GM21423 (cell line): ENCODE results near the gene TMEM198.

Source experiments
- ATAC-seq: cut with Tn5 transposase; IDR thresholded peaks from one replicate; pipeline ENCODE4 v1.9.1; 2021; ENCODE audit warnings: mild to moderate bottlenecking, moderate library complexity; ENCODE audit not compliant: unreplicated experiment

Gene TMEM198

GRCh38 chr2:219542931-219543595 lies 765 bp upstream of the TMEM198 start:
- peak; percentile 34 for ATAC-seq

DNA sequence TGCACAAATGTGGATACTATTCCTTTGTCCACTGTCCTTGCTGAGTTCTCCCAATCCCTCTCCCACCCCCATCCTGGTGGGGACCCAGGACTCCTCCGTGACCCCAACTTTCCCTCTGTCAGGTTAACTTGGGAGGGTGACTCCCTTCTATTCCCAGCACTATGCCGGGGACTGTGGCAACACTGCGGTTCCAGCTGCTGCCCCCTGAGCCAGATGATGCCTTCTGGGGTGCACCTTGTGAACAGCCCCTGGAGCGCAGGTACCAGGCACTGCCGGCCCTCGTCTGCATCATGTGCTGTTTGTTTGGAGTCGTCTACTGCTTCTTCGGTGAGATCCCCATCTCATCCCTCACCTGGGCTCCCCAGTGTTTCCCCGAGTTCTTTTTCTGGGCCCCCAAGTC lies 739 bp downstream of the TMEM198 start:
- no peak for ATAC-seq

DNA sequence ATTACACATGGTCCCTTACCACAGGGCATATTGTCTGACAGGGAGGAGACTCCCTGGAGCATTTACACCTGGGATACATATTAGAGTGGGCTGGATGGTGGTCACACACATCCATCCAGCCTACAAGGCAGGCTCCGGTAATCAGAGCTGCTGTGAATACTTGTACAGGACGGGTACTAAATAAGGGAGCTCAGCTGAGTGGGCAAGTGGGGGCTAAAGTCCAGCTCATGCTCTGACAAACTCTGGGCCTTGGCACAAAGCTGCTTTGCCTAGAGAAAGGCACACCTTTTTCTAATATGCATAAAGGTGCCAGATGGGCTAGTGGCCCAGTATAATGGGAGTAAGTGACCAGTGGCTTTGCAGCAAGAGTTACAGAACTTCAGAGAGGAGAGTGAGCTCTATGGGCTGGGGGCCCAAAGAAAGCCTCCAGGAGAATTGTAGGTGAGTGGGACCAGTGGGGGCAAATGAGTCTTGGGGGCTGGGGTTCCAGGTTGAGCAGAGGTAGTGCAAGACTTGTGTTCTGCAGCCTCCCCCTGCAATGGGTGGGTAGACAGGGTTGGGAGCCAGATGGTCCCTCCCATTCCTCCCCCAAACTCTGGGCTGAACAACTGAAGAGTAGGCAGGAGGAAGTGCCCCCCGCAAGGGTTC lies 1.6 kb downstream of the TMEM198 start:
- no peak for ATAC-seq

DNA sequence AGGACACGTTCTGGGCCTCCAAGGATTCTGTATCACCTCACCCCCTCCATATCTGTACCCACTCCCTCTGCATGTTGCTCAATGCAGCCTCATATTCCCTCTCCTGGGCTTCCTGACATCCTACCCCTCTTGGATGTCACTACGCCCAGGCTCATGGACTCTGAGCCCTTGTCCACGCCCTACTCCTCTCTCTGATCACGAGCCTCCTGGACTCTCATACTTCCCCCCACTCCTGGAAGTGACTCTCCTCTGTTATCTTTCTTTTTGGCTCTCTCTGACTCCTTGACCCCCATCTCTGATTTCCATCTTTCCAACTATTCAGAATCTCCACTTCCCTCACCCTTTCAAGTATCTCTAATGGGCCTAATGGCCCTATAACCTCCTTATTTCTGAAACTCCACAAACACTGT lies 2.1 kb downstream of the TMEM198 start:
- ATAC-seq, result no peak

GRCh38 chr2:219547621-219548020 lies 3.8 kb downstream of the TMEM198 start:
- ATAC-seq, result no peak

DNA sequence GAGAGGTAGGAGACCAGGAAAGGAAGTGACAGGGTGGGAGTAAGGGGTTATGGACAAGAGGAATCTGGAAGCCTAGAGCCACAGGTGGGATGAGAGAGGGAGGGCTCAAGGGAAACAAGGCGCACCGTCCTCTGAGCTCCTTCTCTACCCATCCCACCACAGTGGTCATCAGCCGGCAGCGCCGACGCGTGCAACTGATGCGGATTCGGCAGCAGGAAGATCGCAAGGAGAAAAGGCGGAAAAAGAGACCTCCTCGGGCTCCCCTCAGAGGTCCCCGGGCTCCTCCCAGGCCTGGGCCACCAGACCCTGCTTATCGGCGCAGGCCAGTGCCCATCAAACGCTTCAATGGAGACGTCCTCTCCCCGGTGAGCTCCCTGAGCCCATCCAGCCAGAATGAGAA lies 5.2 kb downstream of the TMEM198 start:
- ATAC-seq, result no peak

GRCh38 chr2:219549619-219550018 lies 5.8 kb downstream of the TMEM198 start:
- ATAC-seq, result no peak

DNA sequence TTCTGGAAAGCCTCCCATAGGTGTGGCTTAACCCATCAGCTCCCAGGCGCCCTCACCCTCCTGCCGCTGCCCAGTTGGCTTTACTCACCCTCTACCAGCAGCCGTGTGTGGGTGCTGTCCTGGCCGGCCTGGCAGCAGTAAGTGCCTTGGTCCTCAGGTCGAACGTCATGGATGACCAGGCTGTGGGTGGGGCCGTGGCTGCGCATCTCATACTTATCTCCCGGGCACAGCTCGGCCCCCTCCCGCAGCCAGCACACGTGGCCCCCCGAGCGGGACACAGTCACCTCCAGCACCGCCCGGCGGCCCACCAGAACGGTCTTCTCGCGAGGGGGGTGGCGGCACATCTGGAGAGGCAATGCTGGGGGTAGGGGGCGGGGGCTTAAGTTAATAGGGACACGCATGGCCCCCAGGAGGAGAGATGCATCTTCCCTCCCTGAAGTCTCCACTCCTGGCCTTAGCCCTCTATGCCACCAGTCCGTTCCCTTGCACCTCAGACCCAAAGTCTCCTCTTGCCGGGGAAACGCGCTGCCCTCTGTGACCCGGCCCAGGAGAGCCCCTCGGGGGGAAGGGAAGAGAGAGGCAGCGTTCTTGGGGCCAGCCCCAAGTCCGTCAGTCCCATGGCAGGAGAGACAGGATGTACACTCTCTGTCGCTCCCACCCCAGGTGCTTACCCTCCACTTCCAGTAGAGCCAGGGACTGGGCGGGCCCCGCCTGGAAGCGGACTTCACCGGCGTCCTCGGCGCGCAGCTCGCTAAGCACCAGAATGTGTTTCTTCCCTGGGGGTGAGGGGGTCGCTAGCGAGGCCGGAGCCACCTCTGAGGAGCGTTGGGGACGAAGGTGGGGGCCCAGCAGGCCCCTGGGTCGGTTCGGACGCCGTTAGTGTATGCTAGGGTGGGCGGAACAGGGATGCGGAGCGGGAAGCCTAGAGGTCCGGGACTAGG lies 7.9 kb downstream of the TMEM198 start:
- ATAC-seq, result peak; percentile 22

DNA sequence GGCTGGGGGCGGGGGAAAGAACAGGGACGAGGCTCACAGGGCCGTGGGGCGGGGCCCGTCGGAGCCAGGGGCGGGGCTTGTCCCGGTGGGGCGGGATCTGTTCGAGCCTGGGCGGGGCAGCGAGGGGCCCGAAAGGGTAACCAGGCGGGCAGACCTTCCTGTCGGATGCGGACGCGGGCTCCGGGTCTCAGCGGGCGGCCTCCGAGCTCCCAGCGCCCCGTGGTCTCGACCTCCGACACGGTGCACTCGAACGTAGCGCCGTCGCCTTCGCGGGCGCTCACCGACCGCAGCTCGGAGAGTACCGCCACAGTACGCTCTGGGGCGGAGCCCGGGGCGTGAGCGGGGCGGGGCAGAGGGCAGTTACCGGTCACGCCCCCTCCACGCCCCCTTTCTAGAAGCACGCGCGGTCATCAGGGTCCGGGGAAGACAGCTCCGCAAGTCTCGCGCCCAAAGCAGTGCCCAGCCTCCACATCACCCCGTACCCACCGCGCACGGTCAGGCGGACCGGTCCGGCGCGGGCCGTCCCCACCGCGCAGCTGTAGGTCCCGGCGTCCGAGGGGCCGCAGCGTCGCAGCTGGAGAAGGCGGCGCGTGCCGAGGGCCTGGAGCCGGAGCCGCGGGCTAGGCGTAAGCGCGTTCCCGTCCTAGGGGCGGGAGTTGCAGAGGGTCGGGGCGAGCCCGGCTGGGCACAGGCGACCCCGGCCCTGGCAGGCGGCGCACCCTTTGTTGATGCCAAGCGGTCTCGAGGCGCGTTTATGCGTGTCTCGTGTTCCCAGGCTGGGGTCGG lies 8.7 kb downstream of the TMEM198 start:
- ATAC-seq, result peak; percentile 89

GRCh38 chr2:219553168-219553417 lies 9.3 kb downstream of the TMEM198 start:
- ATAC-seq, result no peak

GRCh38 chr2:219553463-219553963 lies 9.7 kb downstream of the TMEM198 start:
- ATAC-seq, result no peak

DNA sequence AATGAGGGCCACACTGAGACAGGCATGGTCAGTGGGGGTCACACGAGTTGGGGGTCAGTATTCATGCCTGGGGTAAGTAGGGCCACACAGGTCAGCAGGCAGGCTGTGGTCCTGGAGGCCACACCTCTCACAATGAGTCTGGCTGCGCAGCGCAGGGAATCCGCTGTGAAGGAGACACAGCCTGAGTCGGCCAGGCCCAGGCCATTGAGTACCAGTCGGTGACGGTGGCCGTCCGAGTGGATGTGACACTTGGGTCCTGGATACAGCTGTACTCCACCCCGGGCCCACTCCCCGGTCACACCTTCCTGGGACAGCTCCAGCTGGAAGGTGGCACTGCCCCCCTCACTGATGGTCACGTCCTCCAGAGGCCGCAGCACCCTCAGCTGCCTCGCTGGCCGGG lies 10.5 kb downstream of the TMEM198 start:
- no peak for ATAC-seq

DNA sequence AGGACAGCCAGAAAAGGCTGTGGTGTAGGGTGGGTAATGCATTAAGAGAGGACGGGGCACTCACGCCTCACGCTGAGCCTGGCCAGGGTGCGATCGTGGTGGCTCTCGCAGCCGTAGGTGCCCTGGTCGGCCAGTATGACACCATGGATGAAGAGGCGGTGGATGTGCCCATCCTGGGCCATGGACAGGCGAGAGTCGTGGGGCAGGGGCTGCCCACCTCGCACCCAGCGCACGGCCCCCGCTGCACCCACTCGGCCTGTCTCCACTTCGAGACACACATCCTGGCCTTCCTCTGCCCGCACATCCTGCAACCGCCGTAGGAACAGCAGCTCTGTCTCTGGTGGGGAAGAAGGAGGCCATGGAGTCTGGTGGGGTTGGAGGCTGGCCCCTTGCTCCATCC lies 12.1 kb downstream of the TMEM198 start:
- no peak for ATAC-seq

GRCh38 chr2:219556413-219556812 lies 12.6 kb downstream of the TMEM198 start:
- ATAC-seq, result no peak

DNA sequence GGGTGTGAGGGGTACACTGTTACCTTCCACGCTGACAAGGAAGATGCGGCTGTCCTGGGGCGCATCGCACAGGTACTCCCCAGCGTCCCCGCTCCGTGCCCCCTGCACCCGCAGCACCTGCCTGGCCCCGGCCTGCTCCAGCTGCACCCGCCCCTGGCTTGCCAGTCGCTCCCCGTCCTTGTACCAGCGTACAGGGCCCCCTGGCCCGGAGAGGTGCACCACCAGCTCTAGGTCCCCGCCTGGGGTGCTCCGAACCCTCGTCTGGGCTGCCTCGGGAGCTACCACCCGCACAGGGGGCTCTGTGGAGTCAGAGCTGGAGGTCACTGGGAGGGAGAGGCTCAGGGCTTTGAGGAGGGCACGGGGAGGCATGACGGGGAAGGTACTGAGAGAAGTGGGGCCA lies 13.5 kb downstream of the TMEM198 start:
- ATAC-seq, result no peak

GRCh38 chr2:219557791-219558785 lies 14.3 kb downstream of the TMEM198 start:
- no peak for ATAC-seq

DNA sequence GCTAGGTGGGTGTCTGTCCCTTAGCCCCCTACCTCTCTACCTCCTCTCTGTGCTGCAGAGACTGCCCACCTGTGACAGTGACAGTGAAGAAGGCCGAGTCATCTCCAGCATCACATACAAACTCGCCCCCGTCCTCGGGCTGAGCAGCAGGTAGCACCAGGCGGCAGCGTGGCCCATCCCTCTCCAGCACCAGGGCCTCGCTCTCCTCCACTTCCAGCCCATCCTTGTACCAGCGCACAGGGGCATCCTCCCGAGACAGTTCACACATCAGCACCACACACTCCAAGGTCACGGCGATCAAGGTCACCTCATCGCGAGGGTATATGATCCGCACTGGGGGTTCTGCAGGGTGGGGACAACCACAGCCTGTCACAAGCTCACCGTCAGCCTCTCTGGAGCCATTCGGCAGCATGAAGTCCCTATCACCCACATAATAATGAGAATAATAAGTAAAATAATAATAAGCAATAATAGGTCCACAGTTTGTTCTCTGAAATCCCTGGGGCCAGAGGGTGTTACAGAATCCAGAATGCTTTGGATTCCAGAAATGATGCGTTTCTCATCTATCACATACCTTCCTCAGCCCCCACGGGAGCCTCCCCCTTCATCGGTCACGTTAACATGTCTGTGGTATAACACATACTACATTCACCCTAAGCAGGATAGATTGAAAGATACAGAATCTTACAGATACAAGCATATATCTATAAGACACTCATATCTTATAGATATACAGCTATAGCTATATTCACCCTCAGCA lies 15.5 kb downstream of the TMEM198 start:
- ATAC-seq, result no peak

GRCh38 chr2:219560037-219560892 lies 16.4 kb downstream of the TMEM198 start:
- ATAC-seq, result no peak
